ENCODE measurements around the gene C9orf43.
"Not testable (repeated sequence)": the region's sequence is repeated elsewhere in the genome, so short reads cannot be mapped to it uniquely, and the experiment has no call there.

Gene C9orf43

GRCh38 chr9:113380869-113381378 lies 29.6 kb upstream of the C9orf43 start:
- no peaks in the 10 kb centered on the region for H3K9me3 ChIP-seq (ENCODE audit: severe bottlenecking)
- H3K4me1 ChIP-seq (ENCODE audit: insufficient read depth, poor library complexity, severe bottlenecking) = no peaks in the 10 kb centered on the region
- ATAC-seq (ENCODE audit: low read depth) (no peak), DNase-seq (ENCODE audit: low spot score) (no peak)
- H3K27me3 ChIP-seq (ENCODE audit: insufficient read depth, poor library complexity, severe bottlenecking) = no peaks in the 10 kb centered on the region
- H3K4me3 ChIP-seq (ENCODE audit: severe bottlenecking) = no peak overlapping the region
- no peak overlapping the region for H3K27ac ChIP-seq (ENCODE audit: poor library complexity, severe bottlenecking)
- TF ChIP-seq CTCF (IDR thresholded peaks at IDR 0.05; ENCODE audit: poor library complexity, severe bottlenecking) = no peak
- no peaks in the 10 kb centered on the region for H3K36me3 ChIP-seq (ENCODE audit: low read depth)

- H3K27me3 ChIP-seq (ENCODE audit: insufficient read depth, poor library complexity, severe bottlenecking); H3K36me3 ChIP-seq (ENCODE audit: low read depth); H3K27ac ChIP-seq (ENCODE audit: poor library complexity, severe bottlenecking); H3K4me1 ChIP-seq (ENCODE audit: insufficient read depth, poor library complexity, severe bottlenecking); DNase-seq (ENCODE audit: low spot score); ATAC-seq (ENCODE audit: low read depth); H3K9me3 ChIP-seq (ENCODE audit: severe bottlenecking); H3K4me3 ChIP-seq (ENCODE audit: severe bottlenecking): not testable (repeated sequence)
Measured at GRCh38 chr9:113381441-113381840, 29.1 kb upstream of the C9orf43 start.

- Histone ChIP-seq H3K4me1 (ENCODE audit: insufficient read depth, poor library complexity, severe bottlenecking) (no peaks in the 10 kb centered on the region), H3K27ac (ENCODE audit: poor library complexity, severe bottlenecking) (no peak overlapping the region)
Measured at GRCh38 chr9:113381909-113382411, 28.6 kb upstream of the C9orf43 start.

GRCh38 chr9:113386571-113387393 lies 23.8 kb upstream of the C9orf43 start:
- TF ChIP-seq CTCF (IDR thresholded peaks at IDR 0.05; ENCODE audit: poor library complexity, severe bottlenecking) = no peak
- Histone ChIP-seq H3K27me3 (ENCODE audit: insufficient read depth, poor library complexity, severe bottlenecking) (no peaks in the 10 kb centered on the region), H3K4me3 (ENCODE audit: severe bottlenecking) (no peak overlapping the region), H3K27ac (ENCODE audit: poor library complexity, severe bottlenecking) (no peak overlapping the region), H3K36me3 (ENCODE audit: low read depth) (peaks cover 13% of the 10 kb centered on the region; the same call in 1 of the 2 replicates), H3K9me3 (ENCODE audit: severe bottlenecking) (no peaks in the 10 kb centered on the region), H3K4me1 (ENCODE audit: insufficient read depth, poor library complexity, severe bottlenecking) (no peaks in the 10 kb centered on the region)
- no peak; the same call in 2 of the 3 replicates for ATAC-seq (ENCODE audit: low read depth)
- no peak for DNase-seq (ENCODE audit: low spot score)

More at GRCh38 chr9:113381909-113382411, 28.6 kb upstream of the C9orf43 start:
- H3K9me3 ChIP-seq (ENCODE audit: severe bottlenecking) = no peaks in the 10 kb centered on the region
- H3K4me3 ChIP-seq (ENCODE audit: severe bottlenecking) = no peak overlapping the region
- no peaks in the 10 kb centered on the region for H3K36me3 ChIP-seq (ENCODE audit: low read depth)
- no peak for TF ChIP-seq CTCF (IDR thresholded peaks at IDR 0.05; ENCODE audit: poor library complexity, severe bottlenecking)
- DNase-seq (ENCODE audit: low spot score) (no peak), ATAC-seq (ENCODE audit: low read depth) (no peak)
- H3K27me3 ChIP-seq (ENCODE audit: insufficient read depth, poor library complexity, severe bottlenecking) = no peaks in the 10 kb centered on the region

DNA sequence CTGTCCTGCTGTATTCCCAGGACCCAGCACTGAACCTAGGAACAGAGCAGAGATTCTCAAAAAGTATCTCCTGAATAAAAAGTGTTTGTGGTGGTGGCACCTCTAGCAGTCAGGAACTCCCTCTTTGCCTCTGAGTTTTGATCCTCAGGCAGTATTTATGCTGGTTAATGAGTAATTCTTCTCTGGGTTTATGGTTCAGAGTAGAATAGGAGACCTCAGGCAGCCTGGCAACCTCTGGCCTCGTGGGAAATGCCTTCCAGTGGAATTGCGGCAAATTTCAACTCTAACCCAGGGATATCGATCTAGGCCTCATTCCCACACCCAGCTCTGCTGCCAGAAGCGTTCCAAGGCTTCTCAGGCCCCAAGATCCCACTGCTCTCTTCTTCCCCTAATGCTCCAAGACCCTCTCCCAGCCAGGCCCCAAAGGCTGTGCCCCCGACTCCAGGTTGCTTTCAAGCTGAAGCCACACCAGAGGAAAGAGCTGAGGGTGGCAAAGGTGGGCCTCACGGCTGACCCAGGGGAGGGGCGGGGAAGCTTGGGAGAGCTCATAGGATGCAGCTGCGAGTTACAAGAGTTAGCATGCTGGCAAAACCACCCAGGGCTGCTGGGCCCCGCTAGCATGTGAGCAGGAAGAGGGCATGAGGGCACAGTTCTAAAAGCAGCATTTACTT lies 22.9 kb upstream of the C9orf43 start:
- no peak for DNase-seq (ENCODE audit: low spot score)
- H3K4me3 ChIP-seq (ENCODE audit: severe bottlenecking) = no peak overlapping the region
- ATAC-seq (ENCODE audit: low read depth) = no peak
- H3K36me3 ChIP-seq (ENCODE audit: low read depth) = peaks cover 13% of the 10 kb centered on the region; the same call in 1 of the 2 replicates
- H3K27ac ChIP-seq (ENCODE audit: poor library complexity, severe bottlenecking) = no peak overlapping the region
- no peaks in the 10 kb centered on the region for H3K4me1 ChIP-seq (ENCODE audit: insufficient read depth, poor library complexity, severe bottlenecking)
- no peaks in the 10 kb centered on the region for H3K27me3 ChIP-seq (ENCODE audit: insufficient read depth, poor library complexity, severe bottlenecking)
- no peaks in the 10 kb centered on the region for H3K9me3 ChIP-seq (ENCODE audit: severe bottlenecking)
- no peak for TF ChIP-seq CTCF (IDR thresholded peaks at IDR 0.05; ENCODE audit: poor library complexity, severe bottlenecking)
